Karpas-422 (cell line): ENCODE data around the gene OR2B3. TPM values are rescaled to one million over a fixed set of nuclear protein-coding genes. Genes with fewer than 3 reads are reported as not detected.
A peak's percentile ranks its signal among the peaks of the same experiment; 100 is the strongest.
"Not testable (repeated sequence)": the region's sequence is repeated elsewhere in the genome, so short reads cannot be mapped to it uniquely, and the experiment has no call there.

Source experiments
- DNase-seq: peaks from one replicate; pipeline ENCODE4 v3.0.0-alpha.2; 2015
- H2AFZ ChIP-seq: fragments of 200-600 bp; sonication (generic); 2 replicates; pipeline ENCODE4 v1.6.1; 2014; ENCODE audit warnings: antibody characterized with exemption, low read length, mixed read lengths
- H3K27ac ChIP-seq: fragments of 200-600 bp; sonication (generic); 2 replicates; pipeline ENCODE4 v1.5.1; 2014; ENCODE audit warnings: mild to moderate bottlenecking, low read length, moderate library complexity
- H3K27me3 ChIP-seq: fragments of 200-600 bp; sonication (generic); 2 replicates; pipeline ENCODE4 v1.6.1; 2014; ENCODE audit warnings: low read length, mixed read lengths
- H3K36me3 ChIP-seq: fragments of 200-600 bp; sonication (generic); 2 replicates; pipeline ENCODE4 v1.6.1; 2014; ENCODE audit warnings: low read length, mixed read lengths; ENCODE audit not compliant: insufficient read depth
- H3K4me1 ChIP-seq: fragments of 200-600 bp; sonication (generic); 2 replicates; pipeline ENCODE4 v1.6.1; 2014; ENCODE audit warnings: mild to moderate bottlenecking, low read length, mixed read lengths
- H3K4me2 ChIP-seq: fragments of 200-600 bp; sonication (generic); 2 replicates; pipeline ENCODE4 v1.6.1; 2014; ENCODE audit warnings: low read length, low read depth, mild to moderate bottlenecking; ENCODE audit not compliant: poor library complexity, severe bottlenecking
- H3K4me3 ChIP-seq: fragments of 200-600 bp; sonication (generic); 2 replicates; pipeline ENCODE4 v1.5.1; 2014; ENCODE audit warnings: mild to moderate bottlenecking, antibody characterized with exemption, low read length, mixed read lengths
- H3K79me2 ChIP-seq: fragments of 200-600 bp; sonication (generic); 2 replicates; pipeline ENCODE4 v1.6.1; 2014; ENCODE audit warnings: mild to moderate bottlenecking, low read length, mixed read lengths
- H3K9ac ChIP-seq: fragments of 200-600 bp; sonication (generic); 2 replicates; pipeline ENCODE4 v1.6.0; 2014; ENCODE audit warnings: low read length
- H3K9me2 ChIP-seq: fragments of 200-600 bp; sonication (generic), shearing (Covaris generic); replicated peaks from 2 replicates; pipeline ENCODE4 v1.6.0; 2014; ENCODE audit warnings: mild to moderate bottlenecking, low read length, moderate library complexity; ENCODE audit not compliant: insufficient read depth
- H3K9me3 ChIP-seq: fragments of 300-700, 200-600 bp; sonication (generic); 2 replicates; pipeline ENCODE4 v1.6.1; 2014; ENCODE audit warnings: low read length, mixed read lengths
- H4K20me1 ChIP-seq: fragments of 200-600 bp; sonication (generic); 2 replicates; pipeline ENCODE4 v1.6.1; 2014; ENCODE audit warnings: mild to moderate bottlenecking, antibody characterized with exemption, low read length, low read depth; ENCODE audit not compliant: insufficient read depth
- total RNA-seq: library from RNA; depleted of rRNA; stranded (reverse); fragments of >200 nt; shearing (Covaris generic); gene quantifications from 2 replicates; pipeline ENCODE4 v1.2.3, GENCODE V29; 2014; ENCODE audit warnings: low replicate concordance; rRNA removed

The OR2B3 gene, protein sequence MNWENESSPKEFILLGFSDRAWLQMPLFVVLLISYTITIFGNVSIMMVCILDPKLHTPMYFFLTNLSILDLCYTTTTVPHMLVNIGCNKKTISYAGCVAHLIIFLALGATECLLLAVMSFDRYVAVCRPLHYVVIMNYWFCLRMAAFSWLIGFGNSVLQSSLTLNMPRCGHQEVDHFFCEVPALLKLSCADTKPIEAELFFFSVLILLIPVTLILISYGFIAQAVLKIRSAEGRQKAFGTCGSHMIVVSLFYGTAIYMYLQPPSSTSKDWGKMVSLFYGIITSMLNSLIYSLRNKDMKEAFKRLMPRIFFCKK
- not detected in 2 replicates for total RNA-seq

DNA sequence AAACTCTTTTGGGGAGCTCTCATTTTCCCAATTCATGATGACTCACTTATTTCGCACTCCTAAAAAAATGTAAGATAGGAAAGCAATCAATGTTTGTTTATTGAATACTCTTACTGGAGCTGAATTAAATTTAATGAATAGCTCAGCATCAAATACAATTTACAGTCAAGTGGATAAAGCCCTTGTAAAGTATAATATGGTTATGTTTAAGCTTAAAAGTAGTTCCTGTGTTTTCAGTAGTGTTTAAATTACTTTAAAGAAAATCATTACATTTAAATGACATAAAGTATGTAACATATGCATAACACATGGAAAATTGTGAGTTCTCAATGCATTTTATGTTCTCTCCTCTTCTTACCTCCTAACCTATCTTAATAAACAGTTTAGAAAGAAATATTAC is at the start of gene OR2B3:
TSS of gene OR2B3 (minus strand) at position 101 of the 400 bp plus-strand sequence. CDS start at position 36, 65 bp downstream.
- Histone ChIP-seq H2AFZ (no peak within 1 kb of the TSS), H3K36me3 (no peaks in the 10 kb centered on the region), H3K9me3 (no peaks in the 10 kb centered on the region), H3K4me2 (no peak within 1 kb of the TSS), H3K4me3 (no peak within 1 kb of the TSS), H3K79me2 (no peaks in the 10 kb centered on the region), H3K4me1 (no peaks in the 10 kb centered on the region), H3K9ac (no peak within 1 kb of the TSS), H3K9me2 (no peaks in the 10 kb centered on the region), H3K27ac (no peak within 1 kb of the TSS), H4K20me1 (no peaks in the 10 kb centered on the region), H3K27me3 (no peaks in the 10 kb centered on the region)
- no peak for DNase-seq

DNA sequence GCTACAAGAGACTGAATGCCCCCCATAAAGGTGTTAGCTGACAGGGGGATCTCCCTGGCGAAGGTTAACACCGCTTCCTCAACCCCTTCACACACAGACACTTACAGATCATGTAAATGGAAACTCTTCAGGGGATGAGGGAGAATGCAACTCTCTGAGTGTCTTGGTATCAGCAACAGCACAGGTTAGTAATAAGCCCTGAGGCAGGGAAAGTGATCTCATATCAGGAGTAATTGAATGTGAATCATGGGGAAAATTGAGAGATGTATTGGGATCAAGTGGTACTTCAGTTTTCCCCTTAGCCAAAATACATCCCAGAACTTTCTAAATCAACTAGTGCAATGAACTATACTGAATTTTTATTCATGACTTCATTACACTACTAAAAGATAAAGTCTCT is 44.6 kb upstream of the OR2B3 start:
- no peaks in the 10 kb centered on the region for H3K4me1 ChIP-seq
- H3K79me2 ChIP-seq: no peaks in the 10 kb centered on the region
- no peak overlapping the region for H3K4me3 ChIP-seq
- H3K36me3 ChIP-seq: no peaks in the 10 kb centered on the region
- no peak overlapping the region for H3K27ac ChIP-seq
- DNase-seq: no peak
- no peaks in the 10 kb centered on the region for H4K20me1 ChIP-seq
- no peak overlapping the region for H3K4me2 ChIP-seq
- H2AFZ ChIP-seq: no peak overlapping the region
- H3K9me3 ChIP-seq: no peaks in the 10 kb centered on the region
- H3K9ac ChIP-seq: no peak overlapping the region
- no peaks in the 10 kb centered on the region for H3K27me3 ChIP-seq
- no peaks in the 10 kb centered on the region for H3K9me2 ChIP-seq

DNA sequence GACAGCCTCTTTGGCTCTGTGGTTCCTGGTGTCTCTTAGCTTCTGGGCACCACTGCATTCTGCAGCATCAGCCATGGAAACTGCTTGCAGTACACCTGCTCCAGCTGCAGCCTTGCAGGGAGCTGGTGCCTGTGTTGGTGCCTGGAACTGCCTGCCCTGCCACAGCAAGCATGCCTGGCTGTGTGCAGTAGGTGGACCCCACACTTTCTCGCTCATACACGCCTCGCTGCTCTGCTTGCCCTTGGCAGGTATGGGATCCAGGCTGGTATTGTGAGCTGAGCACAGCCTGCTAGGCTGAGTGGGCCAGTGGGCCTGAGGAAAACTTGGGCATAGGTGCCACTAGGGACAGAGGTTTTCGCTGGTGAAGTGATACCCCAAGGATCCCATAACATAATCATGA is 43.5 kb upstream of the OR2B3 start:
- no peak overlapping the region for H3K4me3 ChIP-seq
- H3K4me2 ChIP-seq: no peak overlapping the region
- H3K79me2 ChIP-seq: no peaks in the 10 kb centered on the region
- no peaks in the 10 kb centered on the region for H4K20me1 ChIP-seq
- no peaks in the 10 kb centered on the region for H3K9me2 ChIP-seq
- no peaks in the 10 kb centered on the region for H3K27me3 ChIP-seq
- H3K36me3 ChIP-seq: no peaks in the 10 kb centered on the region
- DNase-seq: no peak
- no peak overlapping the region for H3K9ac ChIP-seq
- H3K4me1 ChIP-seq: no peaks in the 10 kb centered on the region
- no peak overlapping the region for H3K27ac ChIP-seq
- H2AFZ ChIP-seq: no peak overlapping the region
- H3K9me3 ChIP-seq: no peaks in the 10 kb centered on the region

DNA sequence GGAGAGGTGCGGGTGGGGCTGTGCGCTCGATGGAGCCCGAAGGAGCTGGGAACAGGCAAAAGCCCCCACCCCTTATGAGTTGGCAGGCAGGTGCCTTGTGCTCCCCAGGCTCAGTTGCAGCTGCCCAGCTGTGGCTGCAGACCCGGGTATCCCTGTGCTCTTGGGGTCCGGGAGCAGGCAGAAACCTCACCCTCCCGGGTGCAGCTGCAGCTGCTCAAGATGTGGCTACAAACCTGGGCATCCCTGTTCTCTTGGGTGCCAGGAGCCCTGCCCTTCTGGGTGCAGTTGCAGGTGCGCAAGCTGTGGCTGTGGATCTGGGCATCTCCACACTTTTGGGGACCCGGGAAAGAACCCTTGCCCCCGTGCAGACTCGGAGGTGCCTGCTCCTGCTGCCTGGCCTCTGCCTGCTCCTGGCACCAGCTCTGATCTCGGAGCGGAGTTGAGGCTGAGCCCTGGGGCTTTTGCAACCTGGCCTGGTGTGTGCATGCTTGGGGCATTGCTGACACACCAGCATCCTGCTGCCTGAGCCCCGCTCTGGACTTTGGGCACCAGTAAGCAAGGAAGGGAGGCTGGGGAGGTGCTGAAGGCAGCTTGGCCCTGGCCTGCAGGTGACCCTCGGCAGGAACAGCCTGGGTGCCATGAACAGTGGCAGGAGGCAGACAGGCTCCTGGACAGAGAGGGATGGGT is 42.4 kb upstream of the OR2B3 start:
- Histone ChIP-seq H3K27ac (no peak overlapping the region), H3K9ac (no peak overlapping the region), H3K36me3 (no peaks in the 10 kb centered on the region), H3K9me2 (no peaks in the 10 kb centered on the region), H3K4me3 (no peak overlapping the region), H2AFZ (no peak overlapping the region), H3K79me2 (no peaks in the 10 kb centered on the region), H3K9me3 (no peaks in the 10 kb centered on the region), H3K4me1 (no peaks in the 10 kb centered on the region), H3K4me2 (no peak overlapping the region), H3K27me3 (no peaks in the 10 kb centered on the region; the same call in 1 of the 2 replicates), H4K20me1 (no peaks in the 10 kb centered on the region)
- DNase-seq: no peak

DNA sequence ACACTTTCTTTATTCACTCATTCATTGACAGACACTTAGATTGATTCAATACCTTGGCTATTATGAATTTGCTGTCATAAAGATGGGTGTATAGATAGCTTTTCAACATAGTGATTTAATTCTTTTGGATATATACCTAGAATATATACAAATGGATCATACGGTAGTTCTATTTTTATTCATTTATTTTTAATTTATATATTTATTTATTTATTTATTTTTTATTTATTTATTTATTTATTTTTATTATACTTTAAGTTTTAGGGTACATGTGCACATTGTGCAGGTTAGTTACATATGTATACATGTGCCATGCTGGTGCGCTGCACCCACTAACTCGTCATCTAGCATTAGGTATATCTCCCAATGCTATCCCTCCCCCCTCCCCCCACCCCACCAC is 27.9 kb upstream of the OR2B3 start:
- H3K9me3 ChIP-seq, H3K9ac ChIP-seq, H3K9me2 ChIP-seq, H3K27ac ChIP-seq, H3K36me3 ChIP-seq, H2AFZ ChIP-seq, H3K4me3 ChIP-seq, H3K4me2 ChIP-seq, H3K79me2 ChIP-seq, H4K20me1 ChIP-seq, H3K4me1 ChIP-seq, H3K27me3 ChIP-seq, DNase-seq: not testable (repeated sequence)

DNA sequence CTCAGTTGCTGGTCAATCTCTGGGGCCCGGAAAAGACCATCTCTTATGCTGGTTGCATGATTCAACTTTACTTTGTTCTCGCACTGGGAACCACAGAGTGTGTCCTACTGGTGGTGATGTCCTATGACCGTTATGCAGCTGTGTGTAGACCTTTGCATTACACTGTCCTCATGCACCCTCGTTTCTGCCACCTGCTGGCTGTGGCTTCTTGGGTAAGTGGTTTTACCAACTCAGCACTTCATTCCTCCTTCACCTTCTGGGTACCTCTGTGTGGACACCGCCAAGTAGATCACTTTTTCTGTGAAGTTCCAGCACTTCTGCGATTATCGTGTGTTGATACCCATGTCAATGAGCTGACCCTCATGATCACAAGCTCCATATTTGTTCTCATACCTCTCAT is 25.0 kb upstream of the OR2B3 start:
- no peaks in the 10 kb centered on the region for H4K20me1 ChIP-seq
- no peaks in the 10 kb centered on the region for H3K27me3 ChIP-seq
- no peaks in the 10 kb centered on the region for H3K36me3 ChIP-seq
- no peak overlapping the region for H3K27ac ChIP-seq
- no peaks in the 10 kb centered on the region for H3K9me2 ChIP-seq
- H3K79me2 ChIP-seq: no peaks in the 10 kb centered on the region
- no peak overlapping the region for H3K4me3 ChIP-seq
- H3K9ac ChIP-seq: no peak overlapping the region
- no peak overlapping the region for H3K4me2 ChIP-seq
- no peaks in the 10 kb centered on the region for H3K4me1 ChIP-seq
- no peak overlapping the region for H2AFZ ChIP-seq
- no peaks in the 10 kb centered on the region for H3K9me3 ChIP-seq
- DNase-seq: peak; percentile 60

DNA sequence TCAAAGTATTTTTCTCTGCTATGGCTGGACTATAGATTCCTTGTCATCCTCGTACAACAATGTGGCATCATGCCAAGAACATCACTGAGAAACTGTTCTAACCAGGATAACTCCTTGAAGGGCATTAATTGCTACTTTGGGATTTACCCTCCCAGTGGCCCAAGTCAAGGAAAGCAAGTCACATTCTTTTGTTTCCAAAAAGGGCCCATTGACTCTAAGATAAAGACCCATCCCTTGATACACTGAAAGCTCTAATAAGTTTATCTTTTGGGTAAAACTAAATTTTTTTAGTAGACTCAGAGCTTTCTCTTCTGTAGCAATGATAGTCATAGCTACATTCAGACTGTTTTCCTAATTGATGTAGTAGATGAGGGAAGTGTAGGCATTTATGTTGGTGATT is 20.6 kb upstream of the OR2B3 start, which contains the start of gene OR2J3:
TSS of gene OR2J3 (plus strand) at position 301 of the 400 bp plus-strand sequence. CDS start 3,833 bp downstream, outside the sequence.
- H3K4me3 ChIP-seq: no peak within 1 kb of the TSS
- no peaks in the 10 kb centered on the region for H3K9me3 ChIP-seq
- DNase-seq: no peak
- H3K9me2 ChIP-seq: no peaks in the 10 kb centered on the region
- no peak within 1 kb of the TSS for H3K27ac ChIP-seq
- H3K36me3 ChIP-seq: no peaks in the 10 kb centered on the region
- H3K9ac ChIP-seq: no peak within 1 kb of the TSS
- no peak within 1 kb of the TSS for H3K4me2 ChIP-seq
- no peaks in the 10 kb centered on the region for H3K27me3 ChIP-seq
- no peaks in the 10 kb centered on the region for H3K4me1 ChIP-seq
- no peaks in the 10 kb centered on the region for H3K79me2 ChIP-seq
- no peak within 1 kb of the TSS for H2AFZ ChIP-seq
- no peaks in the 10 kb centered on the region for H4K20me1 ChIP-seq

DNA sequence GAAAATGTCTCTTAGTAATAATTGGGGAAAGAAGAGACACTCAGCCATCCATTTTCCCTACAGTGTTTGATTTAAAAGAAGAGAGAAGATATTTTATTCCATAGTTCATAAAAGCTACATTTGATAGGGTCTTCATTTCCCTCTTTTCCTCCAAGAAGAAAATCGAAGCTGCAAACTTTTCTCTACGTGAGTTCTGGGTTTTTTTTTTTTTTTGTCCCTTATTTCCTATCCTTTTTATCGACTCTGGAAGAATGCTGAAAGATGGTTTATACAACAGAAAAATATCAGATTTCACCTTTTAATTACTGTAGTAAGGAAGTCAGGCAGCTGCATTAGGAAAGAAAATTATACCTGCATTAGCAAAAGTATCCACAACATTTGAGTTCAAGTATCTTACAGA is 12.1 kb upstream of the OR2B3 start, which contains the start of gene OR2J1:
TSS of gene OR2J1 (plus strand) at position 301 of the 400 bp plus-strand sequence. CDS start 1,453 bp downstream, outside the sequence.
- Histone ChIP-seq H3K79me2 (no peaks in the 10 kb centered on the region), H3K9ac (no peak within 1 kb of the TSS), H3K4me2 (no peak within 1 kb of the TSS), H3K4me1 (no peaks in the 10 kb centered on the region), H3K9me3 (no peaks in the 10 kb centered on the region), H3K9me2 (no peaks in the 10 kb centered on the region), H3K27ac (no peak within 1 kb of the TSS), H3K4me3 (no peak within 1 kb of the TSS), H3K27me3 (no peaks in the 10 kb centered on the region), H2AFZ (no peak within 1 kb of the TSS), H3K36me3 (no peaks in the 10 kb centered on the region), H4K20me1 (no peaks in the 10 kb centered on the region)
- no peak for DNase-seq
